HEK293 (cell line): ENCODE results near the gene DLG2.
"Not testable (repeated sequence)": the region's sequence is repeated elsewhere in the genome, so short reads cannot be mapped to it uniquely, and the experiment has no call there.

ENCODE experiments used
- CTCF ChIA-PET: fragments of 350-600 bp; formaldehyde crosslinking; extraction: SDS; loops from one replicate; lab custom pipeline; 2021; ENCODE audit warnings: antibody characterized with exemption; lab: Yijun Ruan, JAX
- POLR2A ChIA-PET: fragments of 300-600 bp; formaldehyde crosslinking; extraction: SDS; loops from one replicate; lab custom pipeline; 2020; ENCODE audit warnings: antibody characterized with exemption, inconsistent platforms; lab: Yijun Ruan, JAX
- H3K27ac ChIP-seq: fragments of 200-500 bp; sonication (Bioruptor generic); 2 replicates; pipeline ENCODE4 v1.5.1; 2014; ENCODE audit warnings: low read depth, low read length, control low read depth, inconsistent platforms; ENCODE audit errors: extremely low read depth
- H3K36me3 ChIP-seq, 2 experiments: fragments of 200-500 bp in 1 of 2; sonication (Bioruptor generic) in 1 of 2; 1 replicate in 1 of 2; 2 replicates in 1 of 2; pipeline ENCODE4 v1.5.1; 2014 to 2017; ENCODE audit warnings: inconsistent platforms in 2 of 2, low read length in 2 of 2; ENCODE audit not compliant: control insufficient read depth in 2 of 2, insufficient read depth in 1 of 2
- H3K4me1 ChIP-seq: fragments of 200-500 bp; sonication (Bioruptor generic); 2 replicates; pipeline ENCODE4 v1.5.1; 2014; ENCODE audit warnings: mild to moderate bottlenecking, low read length, inconsistent platforms; ENCODE audit not compliant: control insufficient read depth, insufficient read depth
- H3K4me3 ChIP-seq: 2 replicates; pipeline ENCODE4 v1.5.1; 2011; ENCODE audit warnings: low read depth, mild to moderate bottlenecking, control low read depth, low read length, moderate library complexity
- H3K9me3 ChIP-seq: fragments of 200-500 bp; sonication (Bioruptor generic); 2 replicates; pipeline ENCODE4 v1.5.1; 2014; ENCODE audit warnings: low read depth, low read length, inconsistent platforms; ENCODE audit not compliant: control insufficient read depth, insufficient read depth
- HOXD13 ChIP-seq: sonication (generic); formaldehyde crosslinking; IDR thresholded peaks from 2 replicates; pipeline ENCODE4 v1.8.0; 2022; ENCODE audit warnings: missing genetic modification reagents, borderline replicate concordance
- KLF16 ChIP-seq: fragments of 450-650 bp; formaldehyde crosslinking; IDR thresholded peaks from 2 replicates; pipeline ENCODE4 v1.5.1; 2017; ENCODE audit warnings: missing biosample characterization, missing genetic modification characterization
- PRDM2 ChIP-seq: fragments of 450-650 bp; formaldehyde crosslinking; IDR thresholded peaks from 2 replicates; pipeline ENCODE4 v1.5.1; 2016; ENCODE audit warnings: missing biosample characterization, missing genetic modification characterization, borderline replicate concordance
- ZBTB21 ChIP-seq: fragments of 450-650 bp; formaldehyde crosslinking; IDR thresholded peaks from 2 replicates; pipeline ENCODE4 v1.5.1; 2017; ENCODE audit warnings: missing biosample characterization, missing genetic modification characterization
- ZEB2 ChIP-seq: fragments of 450-650 bp; formaldehyde crosslinking; IDR thresholded peaks from 2 replicates; pipeline ENCODE4 v1.5.1; 2016; ENCODE audit warnings: missing biosample characterization, missing genetic modification characterization
- ZNF112 ChIP-seq: fragments of 450-650 bp; formaldehyde crosslinking; IDR thresholded peaks from 2 replicates; pipeline ENCODE4 v1.5.0; 2017; ENCODE audit warnings: missing biosample characterization, missing genetic modification characterization
- ZNF140 ChIP-seq: fragments of 450-650 bp; formaldehyde crosslinking; IDR thresholded peaks from 2 replicates; pipeline ENCODE4 v1.5.1; 2016; ENCODE audit warnings: missing biosample characterization, missing genetic modification characterization
- ZNF211 ChIP-seq: fragments of 450-650 bp; formaldehyde crosslinking; IDR thresholded peaks from 2 replicates; pipeline ENCODE4 v1.5.1; 2016; ENCODE audit warnings: low read depth, missing biosample characterization, missing genetic modification characterization
- ZNF23 ChIP-seq: fragments of 450-650 bp; formaldehyde crosslinking; IDR thresholded peaks from 2 replicates; pipeline ENCODE4 v1.5.1; 2016; ENCODE audit warnings: missing biosample characterization, missing genetic modification characterization, borderline replicate concordance
- ZNF24 ChIP-seq: fragments of 450-650 bp; formaldehyde crosslinking; IDR thresholded peaks from 2 replicates; pipeline ENCODE4 v1.5.1; 2016; ENCODE audit warnings: missing biosample characterization, missing genetic modification characterization
- ZNF274 ChIP-seq, 2 experiments: fragments of 200-500 bp in 1 of 2; fragments of 450-650 bp in 1 of 2; sonication (Bioruptor generic) in 1 of 2; formaldehyde crosslinking in 1 of 2; IDR thresholded peaks; 2 replicates each; pipeline versions ENCODE4 v1.5.1 to v1.6.1; 2014 to 2016; ENCODE audit warnings: borderline replicate concordance in 1 of 2, inconsistent platforms in 1 of 2, low read length in 1 of 2, missing biosample characterization in 1 of 2, missing genetic modification characterization in 1 of 2
- ZNF302 ChIP-seq: fragments of 450-650 bp; formaldehyde crosslinking; IDR thresholded peaks from 2 replicates; pipeline ENCODE4 v1.5.1; 2016; ENCODE audit warnings: missing biosample characterization, missing genetic modification characterization, low read depth
- ZNF335 ChIP-seq: fragments of 450-650 bp; formaldehyde crosslinking; conservative IDR thresholded peaks from 2 replicates; pipeline ENCODE4 v1.5.1; 2016; ENCODE audit warnings: missing biosample characterization, missing genetic modification characterization
- ZNF341 ChIP-seq: fragments of 450-650 bp; formaldehyde crosslinking; IDR thresholded peaks from 2 replicates; pipeline ENCODE4; 2016; ENCODE audit warnings: low read depth, missing biosample characterization, missing genetic modification characterization
- ZNF426 ChIP-seq: fragments of 450-650 bp; formaldehyde crosslinking; IDR thresholded peaks from 2 replicates; pipeline ENCODE4 v1.5.1; 2017; ENCODE audit warnings: missing biosample characterization, missing genetic modification characterization, mild to moderate bottlenecking, inconsistent platforms, moderate library complexity
- ZNF48 ChIP-seq: fragments of 450-650 bp; formaldehyde crosslinking; IDR thresholded peaks from 2 replicates; pipeline ENCODE4 v1.5.1; 2016; ENCODE audit warnings: missing biosample characterization, missing genetic modification characterization
- ZNF514 ChIP-seq: fragments of 450-650 bp; formaldehyde crosslinking; IDR thresholded peaks from 2 replicates; pipeline ENCODE4 v1.5.1; 2016; ENCODE audit warnings: missing biosample characterization, missing genetic modification characterization
- ZNF596 ChIP-seq: fragments of 450-650 bp; IDR thresholded peaks from 2 replicates; pipeline ENCODE4 v1.5.0; 2018; ENCODE audit warnings: missing biosample characterization, mild to moderate bottlenecking, missing genetic modification characterization, moderate library complexity
- ZNF670 ChIP-seq: fragments of 450-650 bp; formaldehyde crosslinking; IDR thresholded peaks from 2 replicates; pipeline ENCODE4 v1.5.1; 2016; ENCODE audit warnings: missing biosample characterization, missing genetic modification characterization, low read depth
- ZNF843 ChIP-seq: fragments of 450-650 bp; formaldehyde crosslinking; IDR thresholded peaks from 2 replicates; pipeline ENCODE4 v1.5.1; 2016; ENCODE audit warnings: missing biosample characterization, missing genetic modification characterization
- ZSCAN23 ChIP-seq: fragments of 450-650 bp; formaldehyde crosslinking; IDR thresholded peaks from 2 replicates; pipeline ENCODE4 v1.5.1; 2016; ENCODE audit warnings: missing biosample characterization, missing genetic modification characterization
- TF ChIP-seq, protein P1 (sequence below): fragments of 450-650 bp; formaldehyde crosslinking; IDR thresholded peaks from 2 replicates; pipeline ENCODE4 v1.5.1; 2017; ENCODE audit warnings: missing biosample characterization, missing genetic modification characterization
- TF ChIP-seq, protein P2 (sequence below): fragments of 450-650 bp; formaldehyde crosslinking; IDR thresholded peaks from 2 replicates; pipeline ENCODE4 v1.5.1; 2016; ENCODE audit warnings: missing biosample characterization, missing genetic modification characterization, borderline replicate concordance

The DLG2 gene

GRCh38 chr11:83436855-83437254 is 2190.3 kb downstream of the DLG2 start (continued):
- TF ChIP-seq PRDM2 (tag by site-specific recombination) (no peak), ZNF514 (tag by site-specific recombination) (no peak), ZNF48 (tag by site-specific recombination) (no peak)
- TF ChIP-seq, protein P1, sequence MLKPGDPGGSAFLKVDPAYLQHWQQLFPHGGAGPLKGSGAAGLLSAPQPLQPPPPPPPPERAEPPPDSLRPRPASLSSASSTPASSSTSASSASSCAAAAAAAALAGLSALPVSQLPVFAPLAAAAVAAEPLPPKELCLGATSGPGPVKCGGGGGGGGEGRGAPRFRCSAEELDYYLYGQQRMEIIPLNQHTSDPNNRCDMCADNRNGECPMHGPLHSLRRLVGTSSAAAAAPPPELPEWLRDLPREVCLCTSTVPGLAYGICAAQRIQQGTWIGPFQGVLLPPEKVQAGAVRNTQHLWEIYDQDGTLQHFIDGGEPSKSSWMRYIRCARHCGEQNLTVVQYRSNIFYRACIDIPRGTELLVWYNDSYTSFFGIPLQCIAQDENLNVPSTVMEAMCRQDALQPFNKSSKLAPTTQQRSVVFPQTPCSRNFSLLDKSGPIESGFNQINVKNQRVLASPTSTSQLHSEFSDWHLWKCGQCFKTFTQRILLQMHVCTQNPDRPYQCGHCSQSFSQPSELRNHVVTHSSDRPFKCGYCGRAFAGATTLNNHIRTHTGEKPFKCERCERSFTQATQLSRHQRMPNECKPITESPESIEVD (tag by site-specific recombination): no peak

GRCh38 chr11:83434812-83435211 is 2192.3 kb downstream of the DLG2 start:
- POLR2A ChIA-PET, H3K9me3 ChIP-seq, H3K4me3 ChIP-seq, H3K36me3 ChIP-seq, CTCF ChIA-PET, H3K27ac ChIP-seq, H3K4me1 ChIP-seq: not testable (repeated sequence)

- no peak for TF ChIP-seq ZNF335 (tag by site-specific recombination)
- TF ChIP-seq ZSCAN23 (tag by site-specific recombination): no peak
- no peak for TF ChIP-seq ZNF23 (tag by site-specific recombination)
- TF ChIP-seq ZNF843 (tag by site-specific recombination): no peak
- no peak for TF ChIP-seq ZBTB21 (tag by site-specific recombination)
- no peak for TF ChIP-seq KLF16 (tag by site-specific recombination)
- TF ChIP-seq ZNF140: no peak
- no peak for TF ChIP-seq ZNF211
- no peak for TF ChIP-seq HOXD13 (CRISPR knock-in tag)
- no peak for TF ChIP-seq ZNF670
- no peak for TF ChIP-seq ZEB2
- no peak for TF ChIP-seq ZNF596
- no peak for TF ChIP-seq ZNF341 (tag by site-specific recombination)
- TF ChIP-seq ZNF112 (tag by site-specific recombination): no peak
- no peak for TF ChIP-seq ZNF274 (IDR thresholded peaks at IDR 0.05; ENCODE audit: low read length)
- TF ChIP-seq ZNF274 (tag by site-specific recombination; IDR thresholded peaks at IDR 0.05; ENCODE audit: borderline replicate concordance): no peak
- TF ChIP-seq ZNF302 (tag by site-specific recombination): no peak
- TF ChIP-seq ZNF24 (tag by site-specific recombination): no peak
- TF ChIP-seq ZNF426 (tag by site-specific recombination): no peak
- TF ChIP-seq, protein P2, sequence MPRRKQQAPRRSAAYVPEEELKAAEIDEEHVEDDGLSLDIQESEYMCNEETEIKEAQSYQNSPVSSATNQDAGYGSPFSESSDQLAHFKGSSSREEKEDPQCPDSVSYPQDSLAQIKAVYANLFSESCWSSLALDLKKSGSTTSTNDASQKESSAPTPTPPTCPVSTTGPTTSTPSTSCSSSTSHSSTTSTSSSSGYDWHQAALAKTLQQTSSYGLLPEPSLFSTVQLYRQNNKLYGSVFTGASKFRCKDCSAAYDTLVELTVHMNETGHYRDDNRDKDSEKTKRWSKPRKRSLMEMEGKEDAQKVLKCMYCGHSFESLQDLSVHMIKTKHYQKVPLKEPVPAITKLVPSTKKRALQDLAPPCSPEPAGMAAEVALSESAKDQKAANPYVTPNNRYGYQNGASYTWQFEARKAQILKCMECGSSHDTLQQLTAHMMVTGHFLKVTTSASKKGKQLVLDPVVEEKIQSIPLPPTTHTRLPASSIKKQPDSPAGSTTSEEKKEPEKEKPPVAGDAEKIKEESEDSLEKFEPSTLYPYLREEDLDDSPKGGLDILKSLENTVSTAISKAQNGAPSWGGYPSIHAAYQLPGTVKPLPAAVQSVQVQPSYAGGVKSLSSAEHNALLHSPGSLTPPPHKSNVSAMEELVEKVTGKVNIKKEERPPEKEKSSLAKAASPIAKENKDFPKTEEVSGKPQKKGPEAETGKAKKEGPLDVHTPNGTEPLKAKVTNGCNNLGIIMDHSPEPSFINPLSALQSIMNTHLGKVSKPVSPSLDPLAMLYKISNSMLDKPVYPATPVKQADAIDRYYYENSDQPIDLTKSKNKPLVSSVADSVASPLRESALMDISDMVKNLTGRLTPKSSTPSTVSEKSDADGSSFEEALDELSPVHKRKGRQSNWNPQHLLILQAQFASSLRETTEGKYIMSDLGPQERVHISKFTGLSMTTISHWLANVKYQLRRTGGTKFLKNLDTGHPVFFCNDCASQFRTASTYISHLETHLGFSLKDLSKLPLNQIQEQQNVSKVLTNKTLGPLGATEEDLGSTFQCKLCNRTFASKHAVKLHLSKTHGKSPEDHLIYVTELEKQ (tag by site-specific recombination): no peak
- no peak overlapping the region for H3K4me3 ChIP-seq
- POLR2A ChIA-PET: no interaction called here
- no peaks in the 10 kb centered on the region; the same call in 1 of the 2 replicates for H3K4me1 ChIP-seq
- no peak overlapping the region for H3K27ac ChIP-seq
- H3K36me3 ChIP-seq: no peaks in the 10 kb centered on the region
- no peaks in the 10 kb centered on the region for H3K9me3 ChIP-seq
- CTCF ChIA-PET: no interaction called here
These were observed 2199.2 kb downstream of the DLG2 start for GRCh38 chr11:83427943-83428342.
